WTC11 (cell line): ENCODE results near the gene ARHGAP42. TPM values are rescaled to one million over a fixed set of nuclear protein-coding genes. Genes with fewer than 3 reads are reported as not detected.
"Not testable (repeated sequence)": the region's sequence is repeated elsewhere in the genome, so short reads cannot be mapped to it uniquely, and the experiment has no call there.

Experiments
- ATAC-seq: fragments of 200-7000 bp; cut with Tn5 transposase; 2 replicates; pipeline ENCODE4 v1.10.0; 2021; ENCODE audit warnings: mild to moderate bottlenecking, moderate library complexity
- CTCF ChIA-PET: fragments of 300-600 bp; sonication (Branson Sonifier 250); formaldehyde crosslinking; loops from one replicate; lab custom pipeline; 2021; ENCODE audit warnings: antibody characterized with exemption; lab: Charles Lee
- POLR2A ChIA-PET: fragments of 350-600 bp; sonication (Branson Sonifier 250); formaldehyde crosslinking; loops from one replicate; lab custom pipeline; 2021; ENCODE audit warnings: antibody characterized with exemption; lab: Charles Lee
- DNase-seq: peaks from one replicate; pipeline ENCODE4 v3.0.0; 2021; ENCODE audit warnings: low spot score
- H3K27ac Mint-ChIP-seq: 2 replicates; pipeline ENCODE4 v1.8.0; 2021; ENCODE audit warnings: mixed read lengths
- H3K27me3 Mint-ChIP-seq: 2 replicates; pipeline ENCODE4 v1.8.0; 2021; ENCODE audit warnings: low read depth, mild to moderate bottlenecking, moderate library complexity, mixed read lengths
- H3K36me3 Mint-ChIP-seq: 2 replicates; pipeline ENCODE4 v1.8.0; 2021; ENCODE audit warnings: mixed read lengths
- H3K4me1 Mint-ChIP-seq: 2 replicates; pipeline ENCODE4 v1.8.0; 2022; ENCODE audit warnings: mixed read lengths
- H3K4me3 Mint-ChIP-seq: 2 replicates; pipeline ENCODE4 v1.8.0; 2021; ENCODE audit warnings: mild to moderate bottlenecking, moderate library complexity, mixed read lengths
- H3K9me3 Mint-ChIP-seq: 2 replicates; pipeline ENCODE4 v1.8.0; 2021; ENCODE audit warnings: mixed read lengths
- ELF4 ChIP-seq: sonication (generic); formaldehyde crosslinking; IDR thresholded peaks from 2 replicates; pipeline ENCODE4 v1.8.1; 2022; ENCODE audit warnings: low read depth, mild to moderate bottlenecking, moderate library complexity, missing genetic modification reagents
- FOXJ3 ChIP-seq: sonication (generic); formaldehyde crosslinking; IDR thresholded peaks from 2 replicates; pipeline ENCODE4 v1.9.0; 2021; ENCODE audit warnings: missing genetic modification reagents, mild to moderate bottlenecking, borderline replicate concordance
- FOXK1 ChIP-seq: sonication (generic); formaldehyde crosslinking; IDR thresholded peaks from 2 replicates; pipeline ENCODE4 v1.8.0; 2022; ENCODE audit warnings: mild to moderate bottlenecking, moderate library complexity, missing genetic modification reagents
- FOXP4 ChIP-seq: sonication (generic); formaldehyde crosslinking; IDR thresholded peaks from 2 replicates; pipeline ENCODE4 v1.8.0; 2022; ENCODE audit warnings: mild to moderate bottlenecking, missing genetic modification reagents
- HMGXB4 ChIP-seq: sonication (generic); formaldehyde crosslinking; IDR thresholded peaks from 2 replicates; pipeline ENCODE4 v1.8.1; 2023; ENCODE audit warnings: mild to moderate bottlenecking, moderate library complexity, missing genetic modification reagents
- MAX ChIP-seq: sonication (generic); formaldehyde crosslinking; IDR thresholded peaks from 2 replicates; pipeline ENCODE4 v1.8.0; 2022; ENCODE audit warnings: mild to moderate bottlenecking, missing genetic modification reagents
- NFYB ChIP-seq: sonication (generic); formaldehyde crosslinking; conservative IDR thresholded peaks from 2 replicates; pipeline ENCODE4 v1.8.0; 2022; ENCODE audit warnings: low read depth, missing genetic modification reagents
- NR3C1 ChIP-seq: sonication (generic); formaldehyde crosslinking; conservative IDR thresholded peaks from 2 replicates; pipeline ENCODE4 v1.8.1; 2023; ENCODE audit warnings: low read depth, mild to moderate bottlenecking, missing genetic modification reagents
- OVOL2 ChIP-seq: fragments of 250-450 bp; sonication (Bioruptor Pico); IDR thresholded peaks from 2 replicates; pipeline ENCODE4 v1.9.0; 2021; ENCODE audit warnings: mild to moderate bottlenecking, borderline replicate concordance
- PRRX2 ChIP-seq: fragments of 250-450 bp; sonication (Bioruptor Pico); IDR thresholded peaks from 2 replicates; pipeline ENCODE4 v1.8.0; 2021; ENCODE audit warnings: mild to moderate bottlenecking
- SMAD3 ChIP-seq: sonication (generic); formaldehyde crosslinking; IDR thresholded peaks from 2 replicates; pipeline ENCODE4 v1.8.0; 2022; ENCODE audit warnings: missing genetic modification reagents, mild to moderate bottlenecking, borderline replicate concordance
- USF2 ChIP-seq: sonication (generic); formaldehyde crosslinking; IDR thresholded peaks from 2 replicates; pipeline ENCODE4 v1.8.1; 2023; ENCODE audit warnings: mild to moderate bottlenecking, missing genetic modification reagents, moderate library complexity
- ZNF121 ChIP-seq: sonication (generic); formaldehyde crosslinking; IDR thresholded peaks from 2 replicates; pipeline ENCODE4 v1.8.0; 2023; ENCODE audit warnings: missing genetic modification reagents
- ZNF532 ChIP-seq: fragments of 250-450 bp; sonication (Bioruptor Pico); IDR thresholded peaks from 2 replicates; pipeline ENCODE4 v1.9.0; 2021; ENCODE audit warnings: mild to moderate bottlenecking, borderline replicate concordance
- total RNA-seq: library from RNA; stranded (reverse); gene quantifications from 3 replicates; pipeline ENCODE4 v1.2.3, GENCODE V29; 2021

ARHGAP42 gene
- total RNA-seq, 1 experiment from 2014 or later, result 32.5 TPM

GRCh38 chr11:101011881-101012280, 324.8 kb downstream of the ARHGAP42 start:
- ChIA-PET CTCF (no interaction called here), POLR2A (no interaction called here)
- ATAC-seq (no peak), DNase-seq (no peak)
- peaks cover 3% of the 10 kb centered on the region; the same call in 1 of the 2 replicates for H3K9me3 Mint-ChIP-seq
- H3K27me3 Mint-ChIP-seq, result no peaks in the 10 kb centered on the region
- H3K4me3 Mint-ChIP-seq, result no peak overlapping the region
- no peak overlapping the region for H3K27ac Mint-ChIP-seq
- H3K36me3 Mint-ChIP-seq, result no peaks in the 10 kb centered on the region
- TF ChIP-seq MAX (no peak), ELF4 (CRISPR knock-in tag) (no peak), NFYB (CRISPR knock-in tag) (no peak)
- TF ChIP-seq, all 79 proteins: peak for 0
- peaks cover 4% of the 10 kb centered on the region; the same call in 1 of the 2 replicates for H3K4me1 Mint-ChIP-seq

GRCh38 chr11:101013702-101014101, 326.6 kb downstream of the ARHGAP42 start:
- POLR2A ChIA-PET, H3K27ac Mint-ChIP-seq, CTCF ChIA-PET, ATAC-seq, DNase-seq, H3K4me3 Mint-ChIP-seq, H3K4me1 Mint-ChIP-seq, H3K9me3 Mint-ChIP-seq, H3K27me3 Mint-ChIP-seq, H3K36me3 Mint-ChIP-seq: not testable (repeated sequence)

- Mint-ChIP-seq H3K4me1 (peaks cover 4% of the 10 kb centered on the region; the same call in 1 of the 2 replicates), H3K27me3 (no peaks in the 10 kb centered on the region), H3K36me3 (no peaks in the 10 kb centered on the region), H3K4me3 (no peak overlapping the region), H3K27ac (no peak overlapping the region), H3K9me3 (peaks cover 3% of the 10 kb centered on the region; the same call in 1 of the 2 replicates)
- TF ChIP-seq PRRX2 (CRISPR knock-in tag), result no peak
- TF ChIP-seq FOXJ3 (CRISPR knock-in tag), result no peak
- TF ChIP-seq ZNF532 (CRISPR knock-in tag), result no peak
- CTCF ChIA-PET, result no interaction called here
- no peak for DNase-seq
- POLR2A ChIA-PET, result no interaction called here
- no peak for ATAC-seq
Observed at GRCh38 chr11:101014600-101015285, 327.7 kb downstream of the ARHGAP42 start.

GRCh38 chr11:101019870-101020269, 332.8 kb downstream of the ARHGAP42 start:
- ChIA-PET POLR2A (no interaction called here), CTCF (no interaction called here)
- no peak for TF ChIP-seq HMGXB4 (CRISPR knock-in tag)
- Mint-ChIP-seq H3K4me3 (no peak overlapping the region), H3K9me3 (no peaks in the 10 kb centered on the region), H3K27ac (no peak overlapping the region), H3K27me3 (no peaks in the 10 kb centered on the region), H3K4me1 (no peaks in the 10 kb centered on the region), H3K36me3 (no peaks in the 10 kb centered on the region)
- ATAC-seq (no peak), DNase-seq (no peak)

- Mint-ChIP-seq H3K36me3 (no peaks in the 10 kb centered on the region), H3K9me3 (no peaks in the 10 kb centered on the region), H3K27me3 (no peaks in the 10 kb centered on the region), H3K4me1 (no peaks in the 10 kb centered on the region), H3K27ac (no peak overlapping the region), H3K4me3 (no peak overlapping the region)
- ChIA-PET CTCF (no interaction called here), POLR2A (no interaction called here)
- ATAC-seq (no peak), DNase-seq (no peak)
- TF ChIP-seq FOXK1 (CRISPR knock-in tag) (no peak), FOXP4 (CRISPR knock-in tag) (no peak), SMAD3 (CRISPR knock-in tag) (no peak), OVOL2 (no peak), NR3C1 (no peak), USF2 (CRISPR knock-in tag) (no peak), ZNF121 (no peak)
Observed at GRCh38 chr11:101022256-101022655, 335.2 kb downstream of the ARHGAP42 start.
